ENCODE measurements around the gene SLCO4C1.
A peak's percentile ranks its signal among the peaks of the same experiment; 100 is the strongest.

SLCO4C1 gene

DNA sequence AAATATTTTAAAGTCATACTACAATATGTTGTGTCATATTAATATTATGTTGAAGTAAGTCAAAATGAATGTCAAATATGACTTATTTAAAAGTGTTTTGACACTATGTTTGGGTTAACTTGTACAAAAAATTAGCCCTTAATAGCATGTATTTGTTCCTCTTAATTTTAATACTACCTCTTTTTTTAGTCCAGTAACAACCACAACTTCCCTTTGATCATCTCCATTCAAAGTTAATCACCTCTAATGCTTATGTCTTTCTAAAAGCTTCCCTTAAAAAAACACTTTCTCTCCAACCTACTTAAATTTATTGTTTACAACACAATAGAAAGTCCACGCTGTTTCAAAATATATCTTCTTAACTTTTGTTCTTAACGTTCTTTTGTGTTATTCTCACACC lies 9.6 kb downstream of the SLCO4C1 start (continued):
- TF ChIP-seq, protein P1, sequence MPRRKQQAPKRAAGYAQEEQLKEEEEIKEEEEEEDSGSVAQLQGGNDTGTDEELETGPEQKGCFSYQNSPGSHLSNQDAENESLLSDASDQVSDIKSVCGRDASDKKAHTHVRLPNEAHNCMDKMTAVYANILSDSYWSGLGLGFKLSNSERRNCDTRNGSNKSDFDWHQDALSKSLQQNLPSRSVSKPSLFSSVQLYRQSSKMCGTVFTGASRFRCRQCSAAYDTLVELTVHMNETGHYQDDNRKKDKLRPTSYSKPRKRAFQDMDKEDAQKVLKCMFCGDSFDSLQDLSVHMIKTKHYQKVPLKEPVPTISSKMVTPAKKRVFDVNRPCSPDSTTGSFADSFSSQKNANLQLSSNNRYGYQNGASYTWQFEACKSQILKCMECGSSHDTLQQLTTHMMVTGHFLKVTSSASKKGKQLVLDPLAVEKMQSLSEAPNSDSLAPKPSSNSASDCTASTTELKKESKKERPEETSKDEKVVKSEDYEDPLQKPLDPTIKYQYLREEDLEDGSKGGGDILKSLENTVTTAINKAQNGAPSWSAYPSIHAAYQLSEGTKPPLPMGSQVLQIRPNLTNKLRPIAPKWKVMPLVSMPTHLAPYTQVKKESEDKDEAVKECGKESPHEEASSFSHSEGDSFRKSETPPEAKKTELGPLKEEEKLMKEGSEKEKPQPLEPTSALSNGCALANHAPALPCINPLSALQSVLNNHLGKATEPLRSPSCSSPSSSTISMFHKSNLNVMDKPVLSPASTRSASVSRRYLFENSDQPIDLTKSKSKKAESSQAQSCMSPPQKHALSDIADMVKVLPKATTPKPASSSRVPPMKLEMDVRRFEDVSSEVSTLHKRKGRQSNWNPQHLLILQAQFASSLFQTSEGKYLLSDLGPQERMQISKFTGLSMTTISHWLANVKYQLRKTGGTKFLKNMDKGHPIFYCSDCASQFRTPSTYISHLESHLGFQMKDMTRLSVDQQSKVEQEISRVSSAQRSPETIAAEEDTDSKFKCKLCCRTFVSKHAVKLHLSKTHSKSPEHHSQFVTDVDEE (CRISPR knock-in tag; IDR thresholded peaks at IDR 0.05), result no peak
- TF ChIP-seq ZFP30 (CRISPR knock-in tag; IDR thresholded peaks at IDR 0.05), result no peak
- TF ChIP-seq, protein P2, sequence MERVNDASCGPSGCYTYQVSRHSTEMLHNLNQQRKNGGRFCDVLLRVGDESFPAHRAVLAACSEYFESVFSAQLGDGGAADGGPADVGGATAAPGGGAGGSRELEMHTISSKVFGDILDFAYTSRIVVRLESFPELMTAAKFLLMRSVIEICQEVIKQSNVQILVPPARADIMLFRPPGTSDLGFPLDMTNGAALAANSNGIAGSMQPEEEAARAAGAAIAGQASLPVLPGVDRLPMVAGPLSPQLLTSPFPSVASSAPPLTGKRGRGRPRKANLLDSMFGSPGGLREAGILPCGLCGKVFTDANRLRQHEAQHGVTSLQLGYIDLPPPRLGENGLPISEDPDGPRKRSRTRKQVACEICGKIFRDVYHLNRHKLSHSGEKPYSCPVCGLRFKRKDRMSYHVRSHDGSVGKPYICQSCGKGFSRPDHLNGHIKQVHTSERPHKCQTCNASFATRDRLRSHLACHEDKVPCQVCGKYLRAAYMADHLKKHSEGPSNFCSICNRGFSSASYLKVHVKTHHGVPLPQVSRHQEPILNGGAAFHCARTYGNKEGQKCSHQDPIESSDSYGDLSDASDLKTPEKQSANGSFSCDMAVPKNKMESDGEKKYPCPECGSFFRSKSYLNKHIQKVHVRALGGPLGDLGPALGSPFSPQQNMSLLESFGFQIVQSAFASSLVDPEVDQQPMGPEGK (CRISPR knock-in tag; IDR thresholded peaks at IDR 0.05; ENCODE audit: borderline replicate concordance), result no peak
- TF ChIP-seq ZNF70 (CRISPR knock-in tag; IDR thresholded peaks at IDR 0.05), result no peak

GRCh38 chr5:102283102-102283797 lies 12.8 kb downstream of the SLCO4C1 start:
- TF ChIP-seq ZFP30 (CRISPR knock-in tag; IDR thresholded peaks at IDR 0.05) (no peak), ISL1 (CRISPR knock-in tag; IDR thresholded peaks at IDR 0.05) (0 out of 2 replicates have a peak, but pooled peaks have one; percentile 30), TCF4 (CRISPR knock-in tag; IDR thresholded peaks at IDR 0.05; ENCODE audit: borderline replicate concordance) (peak; percentile 63; the same call in 1 of the 2 replicates), GLIS3 (CRISPR knock-in tag; IDR thresholded peaks at IDR 0.05) (no peak)
- TF ChIP-seq, protein P1 (CRISPR knock-in tag; IDR thresholded peaks at IDR 0.05), result 0 out of 2 replicates have a peak, but pooled peaks have one; percentile 53
- ATAC-seq, result no peak

- TF ChIP-seq RARB (CRISPR knock-in tag; IDR thresholded peaks at IDR 0.05) (no peak), ESRRG (CRISPR knock-in tag; IDR thresholded peaks at IDR 0.05) (no peak)
- TF ChIP-seq, protein P1 (CRISPR knock-in tag; IDR thresholded peaks at IDR 0.05), result no peak
- ATAC-seq, result no peak
Measured at GRCh38 chr5:102279711-102280110, 16.4 kb downstream of the SLCO4C1 start.

- ATAC-seq, result no peak
- TF ChIP-seq ZFP30 (CRISPR knock-in tag; IDR thresholded peaks at IDR 0.05) (no peak), ZFP3 (CRISPR knock-in tag; IDR thresholded peaks at IDR 0.05) (no peak), ESRRG (CRISPR knock-in tag; IDR thresholded peaks at IDR 0.05) (no peak), ARNTL (CRISPR knock-in tag; IDR thresholded peaks at IDR 0.05; ENCODE audit: borderline replicate concordance, low read depth) (no peak), ZNF8 (CRISPR knock-in tag; IDR thresholded peaks at IDR 0.05) (no peak), CREB5 (CRISPR knock-in tag; IDR thresholded peaks at IDR 0.05; ENCODE audit: low read depth) (no peak), SNAI2 (CRISPR knock-in tag; IDR thresholded peaks at IDR 0.05) (no peak), OSR1 (CRISPR knock-in tag; IDR thresholded peaks at IDR 0.05) (no peak), BACH2 (CRISPR knock-in tag; IDR thresholded peaks at IDR 0.05; ENCODE audit: borderline replicate concordance) (no peak)
Measured at GRCh38 chr5:102278231-102278630, 17.9 kb downstream of the SLCO4C1 start.
